SKM-1 treated with dmso at 0.1 percent for 144 hours (cell line): Measurements from ENCODE around the gene ASB13.
A peak's percentile ranks its signal among the peaks of the same experiment; 100 is the strongest.

Experiments used
- DNase-seq: peaks from one replicate; lab custom pipeline; 2025; ENCODE audit not compliant: unreplicated experiment; lab: John Stamatoyannopoulos, UW

Gene ASB13, protein sequence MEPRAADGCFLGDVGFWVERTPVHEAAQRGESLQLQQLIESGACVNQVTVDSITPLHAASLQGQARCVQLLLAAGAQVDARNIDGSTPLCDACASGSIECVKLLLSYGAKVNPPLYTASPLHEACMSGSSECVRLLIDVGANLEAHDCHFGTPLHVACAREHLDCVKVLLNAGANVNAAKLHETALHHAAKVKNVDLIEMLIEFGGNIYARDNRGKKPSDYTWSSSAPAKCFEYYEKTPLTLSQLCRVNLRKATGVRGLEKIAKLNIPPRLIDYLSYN

DNA sequence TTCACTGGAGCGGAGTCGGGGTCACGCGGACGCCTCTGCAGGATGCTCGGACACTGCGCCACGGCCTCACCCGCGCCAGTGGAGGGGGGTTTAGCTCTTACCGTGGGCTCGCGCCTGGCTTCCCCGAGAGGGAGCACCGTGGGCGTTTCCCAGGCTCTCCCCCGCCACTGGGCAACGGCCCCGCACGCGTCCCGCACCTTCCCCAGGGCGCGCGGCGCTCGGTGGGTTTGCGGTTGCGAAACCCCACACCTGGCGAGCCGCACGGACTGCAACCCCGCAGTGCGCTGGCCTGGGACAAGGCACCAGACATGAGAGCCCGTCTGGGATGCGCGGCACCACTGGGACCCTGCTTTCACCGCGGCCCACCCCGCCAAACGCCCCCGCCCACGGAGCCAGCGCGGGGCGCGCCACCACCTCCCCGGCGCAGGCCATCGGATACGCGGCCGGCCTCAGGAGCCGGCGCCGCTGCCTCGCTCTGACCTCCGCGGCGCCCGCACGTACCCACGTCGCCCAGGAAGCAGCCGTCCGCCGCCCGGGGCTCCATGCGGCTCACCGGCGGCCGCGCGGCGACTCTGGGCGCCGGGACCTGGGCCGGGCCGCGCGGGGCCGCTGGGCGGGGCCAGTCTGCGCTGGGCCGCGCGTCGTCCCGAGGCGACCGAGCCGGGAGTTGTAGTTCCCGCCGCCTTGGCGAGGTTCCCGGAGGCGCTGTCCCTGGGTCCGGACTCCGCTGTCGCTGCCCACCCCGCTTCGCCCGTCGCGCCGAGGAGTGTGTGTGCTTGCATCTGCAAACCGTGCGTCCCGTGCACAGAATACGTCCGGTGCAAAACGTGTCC is at the start of gene ASB13:
Gene ASB13 (minus strand): TSS at position 588 of the 833 bp plus-strand sequence. CDS start 44 bp downstream, at position 544.
- peak; percentile 3 for DNase-seq

DNA sequence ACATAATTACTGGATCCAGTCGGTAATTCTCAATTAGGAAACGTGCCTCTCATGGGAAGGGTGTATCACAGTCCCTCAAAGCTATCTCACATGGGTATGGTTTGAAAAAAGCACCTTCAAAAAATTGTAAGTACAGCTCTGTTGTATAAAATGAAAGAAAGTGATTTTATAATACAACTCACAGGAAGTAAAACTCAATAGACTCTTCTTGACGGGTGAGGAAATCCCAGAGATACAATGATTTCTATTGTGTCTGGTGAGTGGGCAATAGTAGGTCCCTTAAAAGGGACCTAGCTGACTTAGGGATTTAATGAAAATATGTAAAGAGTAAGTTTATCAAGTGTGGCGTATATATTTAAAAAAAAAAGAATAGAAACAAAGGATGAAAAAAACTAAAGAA is 45.2 kb upstream of the ASB13 start:
- no peak for DNase-seq

DNA sequence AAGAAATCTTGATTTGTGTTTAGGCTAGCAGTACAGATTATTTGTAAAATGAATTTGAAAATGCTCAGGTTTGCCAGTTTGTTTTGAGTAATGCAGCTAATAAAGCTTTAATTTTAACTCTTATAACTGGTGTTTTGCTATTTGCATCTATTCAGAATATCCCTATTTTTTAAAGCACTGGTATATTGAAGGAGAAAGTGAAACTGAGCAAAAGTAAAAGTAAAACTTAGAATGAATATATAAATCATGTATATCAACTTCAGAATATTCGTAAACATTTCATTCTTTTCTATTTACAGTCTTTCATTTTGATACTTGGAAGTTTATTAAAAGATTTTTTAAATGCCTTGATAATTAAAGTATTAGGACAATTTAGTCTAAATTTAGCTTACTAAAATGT is 44.5 kb upstream of the ASB13 start:
- DNase-seq, result no peak

DNA sequence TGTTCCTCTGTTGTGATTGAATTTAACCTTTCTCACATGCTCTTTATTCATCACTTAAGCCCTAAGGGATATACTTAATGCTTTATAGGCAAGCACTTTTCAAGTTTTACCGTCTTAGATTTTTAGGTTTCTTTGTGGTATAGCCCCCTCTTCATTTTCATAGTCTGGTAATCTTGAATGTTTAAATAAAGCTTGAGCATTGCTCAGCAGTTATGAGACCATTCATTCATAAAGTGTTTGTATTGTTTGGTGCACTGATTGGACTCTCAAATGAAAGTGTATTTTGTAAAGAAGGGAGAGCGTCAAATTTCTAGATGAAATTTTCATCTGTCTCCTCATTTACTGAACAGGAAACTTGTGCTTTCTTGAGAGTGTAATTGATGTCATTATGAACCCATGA is 43.5 kb upstream of the ASB13 start:
- no peak for DNase-seq

DNA sequence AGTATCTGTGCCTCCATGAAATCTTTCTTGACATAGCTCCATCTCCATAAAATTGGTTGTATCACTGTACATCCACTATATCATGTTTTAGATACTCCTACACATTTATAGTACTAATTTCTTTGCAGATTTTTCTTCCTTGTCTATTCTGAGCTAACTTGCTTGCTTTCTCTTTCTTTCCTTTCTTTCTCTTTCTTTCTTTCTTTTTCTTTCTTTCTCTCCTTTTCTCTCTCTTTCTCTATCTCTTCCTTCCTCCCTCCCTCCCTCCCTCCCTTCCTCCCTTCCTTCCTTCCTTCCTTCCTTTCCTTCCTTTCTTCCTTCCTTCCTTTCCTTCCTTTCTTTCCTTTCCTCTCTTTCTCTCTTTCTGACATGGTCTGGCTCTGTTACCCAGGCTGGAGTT is 42.0 kb upstream of the ASB13 start:
- no peak for DNase-seq

DNA sequence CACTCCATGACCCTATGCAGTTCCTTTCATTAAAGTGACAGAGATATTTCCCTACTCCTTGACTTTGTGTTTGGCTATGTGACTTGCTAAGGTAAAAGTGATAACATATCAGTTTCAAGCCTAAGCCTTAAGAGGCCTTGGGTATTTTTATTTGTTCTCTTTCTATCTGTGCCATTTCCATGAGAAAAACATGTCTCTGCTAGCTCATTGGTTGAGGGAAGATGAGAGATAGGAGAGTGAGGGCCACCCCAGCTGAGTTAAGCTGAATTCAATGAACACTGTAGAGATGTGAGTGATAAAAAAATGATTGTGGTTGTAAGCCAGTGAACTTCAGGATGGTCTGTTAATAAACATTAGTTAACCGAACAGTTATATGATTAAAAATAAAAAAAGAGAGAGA is 31.7 kb upstream of the ASB13 start:
- DNase-seq, result no peak

DNA sequence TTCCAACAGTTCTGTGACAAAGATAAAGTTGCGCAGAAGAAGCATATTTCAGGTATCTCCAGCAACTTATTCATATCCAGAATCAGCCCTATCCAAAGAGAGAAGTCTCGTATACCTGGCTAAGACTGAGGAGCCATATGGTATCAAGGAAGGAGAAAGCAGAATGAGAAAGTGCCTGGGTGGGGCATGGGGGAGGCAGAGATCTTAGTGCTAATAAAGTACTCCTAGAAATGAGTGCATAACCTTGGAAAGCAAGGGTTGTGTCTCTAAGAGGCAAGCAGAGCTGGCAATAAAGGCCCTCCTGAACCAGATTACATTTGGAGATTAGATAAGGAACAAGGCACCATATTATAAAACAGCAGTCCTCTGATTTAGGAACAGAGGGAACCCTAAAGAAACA is 30.9 kb upstream of the ASB13 start:
- DNase-seq, result no peak

DNA sequence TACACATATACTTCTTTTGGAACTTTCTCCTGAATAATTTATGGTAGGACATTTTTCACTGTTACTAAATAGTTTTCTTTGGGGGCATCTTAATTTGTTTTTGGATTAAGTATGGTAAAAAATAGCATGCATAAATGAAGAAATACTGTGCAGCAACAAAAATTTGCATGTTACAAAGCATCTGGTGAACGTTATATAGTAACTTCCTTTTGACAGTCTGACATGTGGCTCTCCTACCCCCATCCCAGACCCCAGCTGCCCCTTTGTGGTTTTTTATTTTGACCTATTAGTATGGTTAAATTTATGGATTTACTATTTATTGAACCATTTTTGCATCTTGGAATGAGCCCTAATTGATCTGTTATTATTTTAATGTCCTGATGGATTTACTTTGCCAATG is 28.2 kb upstream of the ASB13 start:
- no peak for DNase-seq

DNA sequence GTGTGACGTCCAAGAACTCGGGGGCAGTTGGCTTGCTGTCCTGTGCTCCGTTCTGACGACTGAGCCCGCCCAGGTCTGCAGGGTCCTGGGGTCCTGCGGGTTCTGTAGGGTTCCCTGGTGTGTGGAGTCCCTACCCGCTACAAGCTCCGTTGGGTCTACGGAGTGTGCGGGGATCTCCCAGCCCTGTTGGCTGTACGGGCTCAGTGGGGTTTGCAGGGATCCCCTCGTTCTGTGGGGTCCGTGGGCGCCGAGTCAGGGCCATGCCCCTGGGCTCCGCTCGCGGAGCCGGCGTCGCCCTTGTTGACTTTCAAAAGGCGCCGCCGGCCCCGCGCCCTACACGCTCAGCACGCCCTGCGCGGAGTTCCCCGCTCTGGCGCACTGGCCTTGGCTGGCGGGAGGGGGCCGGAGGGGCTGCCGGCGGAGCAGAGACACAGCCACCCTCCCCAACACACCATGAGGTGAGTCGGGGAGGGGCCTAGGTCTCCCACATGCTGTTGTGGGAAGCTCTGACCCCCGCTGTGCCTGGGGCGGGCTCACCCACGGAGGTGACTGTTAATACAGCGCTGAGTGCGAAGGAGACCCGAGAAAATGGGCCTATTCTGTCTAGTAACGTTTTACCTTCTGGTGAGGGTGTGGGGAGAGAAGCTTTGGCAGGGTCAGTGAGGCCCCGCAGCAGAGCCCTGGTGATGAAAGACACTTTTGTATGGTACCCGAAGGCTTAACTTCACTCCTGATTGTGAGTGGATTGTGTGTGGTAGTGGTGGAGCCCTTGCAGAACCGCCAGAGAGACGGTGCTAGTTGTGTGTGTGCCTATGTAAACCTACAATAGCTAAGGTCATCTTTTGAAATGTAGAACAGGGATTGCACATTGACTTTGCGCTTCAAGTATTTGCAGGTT is 26.3 kb upstream of the ASB13 start:
- no peak for DNase-seq

DNA sequence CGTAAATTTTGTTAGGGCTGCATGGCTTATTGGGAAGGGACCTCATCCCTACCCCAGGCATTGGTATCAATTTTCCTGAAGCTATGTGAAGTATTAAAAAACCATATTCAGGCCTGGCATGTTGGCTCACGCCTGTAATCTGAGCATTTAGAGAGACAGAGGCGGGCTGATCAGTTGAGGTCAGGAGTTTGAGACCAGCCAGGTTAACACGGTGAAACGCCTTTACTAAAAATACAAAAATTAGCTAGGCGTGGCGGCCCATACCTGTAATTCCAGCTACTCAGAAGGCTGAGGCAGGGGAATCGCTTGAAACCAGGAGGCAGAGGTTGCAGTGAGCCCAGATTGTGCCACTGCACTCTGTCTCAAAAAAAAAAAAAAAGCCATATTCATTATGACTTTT is 25.4 kb upstream of the ASB13 start:
- no peak for DNase-seq

DNA sequence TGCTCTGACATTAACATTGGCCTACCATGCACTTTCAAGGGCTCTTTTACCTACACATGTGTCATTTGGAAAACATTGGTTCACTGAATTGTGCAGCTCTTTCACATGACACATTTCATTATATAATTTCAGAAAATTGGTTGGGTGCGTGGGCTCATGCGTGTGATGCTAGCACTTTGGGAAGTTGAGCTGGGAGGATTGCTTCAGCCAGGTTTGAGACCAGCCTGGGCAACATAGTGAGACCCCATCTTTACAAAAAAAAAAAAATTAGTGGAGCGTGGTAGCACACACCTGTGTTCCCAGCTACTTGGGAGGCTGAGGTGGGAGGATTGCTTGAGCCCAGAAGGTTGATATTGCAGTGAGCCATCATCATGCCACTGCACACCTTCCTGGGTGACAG is 22.2 kb upstream of the ASB13 start:
- no peak for DNase-seq

DNA sequence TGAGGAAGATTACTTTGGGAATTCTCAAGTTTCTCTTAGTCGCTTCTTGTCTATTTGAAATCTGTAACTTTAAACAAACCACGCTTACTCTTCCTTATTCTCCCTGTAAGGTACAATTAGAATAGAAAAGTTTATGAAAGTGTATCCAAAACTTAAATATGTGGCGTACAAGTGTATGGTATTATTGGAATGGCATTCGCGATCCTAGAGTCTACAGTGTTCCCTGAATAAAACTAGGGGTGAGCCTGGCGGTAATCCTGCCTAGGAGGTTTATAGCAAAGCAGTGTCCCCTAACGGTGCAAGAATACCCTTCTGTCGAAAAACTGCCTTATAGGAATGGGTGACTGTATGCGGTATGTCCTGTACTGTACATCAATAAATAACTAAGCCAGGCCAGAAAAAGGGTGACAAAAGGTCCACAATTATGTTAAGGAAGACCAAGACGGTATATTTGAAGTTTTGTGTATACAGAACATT is 19.4 kb upstream of the ASB13 start:
- DNase-seq, result no peak

DNA sequence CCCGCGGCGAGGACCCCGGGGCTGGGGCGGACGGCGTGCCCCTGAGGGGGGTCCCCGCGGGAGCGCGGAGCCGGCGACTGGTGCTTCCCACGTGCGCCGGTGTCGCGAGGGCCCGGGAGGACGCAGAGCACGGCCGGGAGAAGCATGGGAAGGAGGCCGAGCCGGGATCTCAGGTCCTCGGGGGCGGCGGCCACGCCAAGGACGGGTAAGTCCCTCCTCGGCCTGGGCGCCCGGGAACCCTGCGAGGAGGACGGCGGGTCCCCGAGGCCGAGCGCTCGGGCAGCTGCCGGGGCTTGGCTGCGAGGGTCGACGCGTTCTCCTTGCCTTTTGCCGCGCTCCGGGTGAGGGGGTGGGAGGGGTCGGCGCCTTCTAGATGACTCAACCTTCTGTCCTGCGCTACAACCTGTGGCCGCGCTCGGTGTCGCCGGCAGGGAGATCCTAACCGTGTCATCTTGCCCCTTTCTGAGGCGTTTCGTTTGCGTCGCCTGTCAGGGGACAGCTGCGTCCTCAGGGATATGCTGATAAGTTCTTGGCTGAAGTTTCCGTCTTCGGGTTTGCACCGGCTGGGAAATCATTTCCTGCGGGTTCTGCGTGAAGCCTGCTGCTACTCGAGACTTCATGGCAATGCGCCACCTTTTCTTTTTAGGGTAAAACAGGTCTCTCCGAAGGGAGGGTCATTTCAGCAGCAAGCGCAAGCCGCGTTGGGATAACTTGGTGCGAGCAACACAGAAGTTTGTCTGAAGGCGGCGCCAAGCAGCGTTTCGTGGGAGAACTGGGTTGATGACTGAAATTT is 18.8 kb upstream of the ASB13 start:
- peak; percentile 2 for DNase-seq

DNA sequence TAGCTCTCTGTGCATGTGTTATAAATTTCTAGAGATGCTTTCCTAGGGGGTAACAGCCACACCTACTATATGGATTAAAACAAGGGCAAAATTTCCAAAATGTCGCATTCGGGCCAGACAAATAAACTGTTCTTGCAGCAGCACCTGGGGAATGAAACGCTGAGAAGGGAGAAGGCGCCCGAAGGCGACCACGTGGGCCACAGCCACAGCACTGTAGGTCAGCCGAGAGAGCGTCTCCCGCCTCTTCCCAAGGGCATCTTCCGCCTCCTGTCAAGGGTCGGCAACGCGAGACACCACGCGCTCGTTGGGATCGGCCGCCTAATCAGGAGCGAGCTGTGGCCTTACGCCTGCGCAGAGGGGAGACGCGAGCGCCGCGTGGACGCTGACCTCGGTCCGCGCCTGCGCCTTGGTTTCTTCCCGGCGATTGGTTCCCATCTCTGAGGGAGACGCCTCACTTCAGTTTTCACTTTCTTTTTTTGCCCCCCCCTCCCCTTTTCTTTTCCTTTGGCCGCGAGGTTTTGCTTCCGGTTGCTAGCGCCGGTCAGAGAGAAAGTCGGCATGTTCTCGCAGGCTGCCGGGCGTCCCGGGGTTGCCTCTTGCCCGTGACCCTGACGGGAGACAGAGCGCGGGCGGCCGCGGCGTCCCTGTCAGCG is 18.0 kb upstream of the ASB13 start, which contains the start of gene TASOR2:
Gene TASOR2 (plus strand): TSS at position 521 of the 653 bp plus-strand sequence. CDS start 35,805 bp downstream, outside the sequence.
- DNase-seq, result peak; percentile 80

DNA sequence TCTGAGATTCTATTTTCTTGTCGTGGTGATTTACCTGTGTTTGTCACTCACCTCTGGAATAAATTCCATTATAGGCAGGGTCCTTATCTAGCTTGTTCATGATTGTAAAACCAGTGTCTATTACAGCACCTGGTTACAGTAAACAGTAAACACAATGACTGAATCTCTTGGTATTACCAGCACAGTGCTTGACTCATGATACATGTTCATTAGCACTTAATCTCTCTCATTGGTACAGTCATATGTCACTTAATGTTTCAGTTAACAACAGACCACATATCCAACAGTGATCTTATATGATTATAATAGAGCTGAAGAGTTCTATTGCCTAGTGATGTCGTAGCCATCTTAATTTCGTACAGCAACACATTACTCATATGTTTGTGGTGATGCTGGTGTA is 16.7 kb upstream of the ASB13 start:
- no peak for DNase-seq

DNA sequence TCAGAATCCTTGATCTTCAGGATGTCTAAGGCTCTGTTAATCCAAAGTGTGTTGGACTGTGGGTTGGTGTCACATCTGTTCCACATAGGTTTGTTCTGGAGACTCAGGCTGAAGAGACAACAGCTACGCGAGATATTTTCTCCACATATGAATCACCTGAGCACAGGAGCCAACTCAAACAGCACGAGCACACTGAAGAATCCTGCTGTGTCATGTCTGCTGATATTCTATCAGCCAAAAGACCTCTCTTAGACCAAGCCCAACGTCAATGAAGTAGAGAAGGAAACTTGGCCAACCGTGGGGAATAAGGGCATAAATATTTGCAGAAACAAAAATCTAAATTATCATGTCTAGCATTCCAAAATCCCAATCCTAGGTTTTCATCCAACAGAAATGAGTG is 15.5 kb upstream of the ASB13 start:
- no peak for DNase-seq

DNA sequence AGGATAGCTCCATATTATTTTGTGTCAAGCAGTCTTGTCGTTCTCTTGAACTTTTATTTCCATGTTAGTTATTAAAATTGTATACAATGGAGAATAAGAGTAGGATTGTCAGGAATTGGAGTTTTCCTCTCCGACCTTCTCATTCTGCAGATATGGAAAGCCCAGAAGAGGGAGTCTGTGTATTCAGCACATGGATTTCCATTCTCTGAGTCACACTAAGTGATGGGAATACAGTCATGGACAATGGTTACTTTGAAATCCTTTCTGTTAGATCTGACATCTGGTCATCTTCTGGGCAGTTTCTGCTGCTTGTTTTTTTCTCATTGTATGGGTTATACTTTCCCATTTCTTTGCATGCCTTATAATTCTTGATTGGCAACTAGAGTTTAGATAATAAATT is 13.2 kb upstream of the ASB13 start:
- DNase-seq, result no peak

DNA sequence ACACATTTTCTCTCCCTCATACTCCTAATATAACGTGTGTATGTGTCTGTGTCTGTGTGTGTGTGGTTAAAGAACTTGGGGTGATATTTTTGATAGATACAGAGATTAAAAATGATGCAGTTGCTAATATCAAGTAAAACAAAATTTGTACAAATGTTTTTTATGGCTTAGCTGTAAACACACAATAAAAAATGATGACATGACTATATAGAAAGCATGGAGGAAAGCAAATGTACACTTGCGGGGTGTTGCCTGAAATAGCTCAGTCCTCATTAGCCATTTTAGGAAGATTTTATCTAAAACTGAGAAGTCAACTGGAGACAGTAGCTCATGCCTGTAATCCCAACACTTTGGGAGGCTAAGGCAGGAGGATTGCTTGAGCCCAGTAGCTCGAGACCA is 12.6 kb upstream of the ASB13 start:
- DNase-seq, result no peak

DNA sequence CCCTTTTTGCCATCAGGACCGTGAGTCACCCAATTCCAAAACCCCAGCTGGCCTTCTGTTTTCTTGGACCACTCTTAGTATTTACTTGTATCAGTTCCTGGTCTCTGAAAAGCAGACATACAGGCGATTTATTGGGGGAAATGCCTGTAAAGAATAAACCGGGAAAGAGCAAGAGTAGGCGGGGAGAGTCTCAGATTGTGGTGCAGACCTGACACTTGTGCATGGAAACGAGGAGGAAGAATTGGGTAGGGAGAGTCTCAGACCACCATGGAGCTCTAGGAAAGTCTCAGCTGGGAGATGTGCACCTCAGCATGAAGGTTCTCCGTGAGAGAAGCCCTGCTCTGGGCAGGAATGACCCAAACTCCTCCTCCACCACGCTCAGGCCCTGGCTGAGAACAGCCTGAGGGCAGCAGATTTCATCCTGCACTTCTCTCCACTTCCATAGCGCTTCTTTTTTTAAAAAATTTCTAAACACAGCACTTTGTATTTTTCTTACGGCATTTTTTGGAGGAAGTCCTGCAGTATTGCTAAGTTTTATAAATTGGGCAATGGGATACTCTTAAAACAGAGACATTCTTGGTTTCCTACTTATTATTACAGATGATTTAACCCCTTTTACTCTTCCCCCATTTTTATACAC is 12.1 kb upstream of the ASB13 start:
- no peak for DNase-seq
